ENCODE measurements around the gene OXSM.

The OXSM gene

DNA sequence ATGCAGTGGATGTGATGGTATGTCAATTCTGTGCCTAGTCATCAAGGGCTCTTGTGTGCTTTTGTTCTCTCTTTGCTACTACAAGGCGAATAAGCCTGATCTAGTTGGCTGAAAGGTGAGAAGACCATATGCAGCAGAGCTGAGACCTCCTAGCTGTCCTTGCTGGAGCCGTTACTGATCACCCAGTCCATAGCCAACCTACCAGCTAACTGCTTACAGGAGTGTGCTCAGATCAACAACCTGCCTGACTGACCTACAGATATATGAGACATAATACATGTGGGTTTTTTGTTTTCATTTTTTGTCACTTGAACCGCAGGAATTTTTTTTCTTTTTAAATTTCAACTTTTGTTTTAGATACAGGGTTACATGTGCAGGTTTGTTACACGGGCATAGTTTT, 22.8 kb downstream of the OXSM start:
- no peak for DNase-seq

DNA sequence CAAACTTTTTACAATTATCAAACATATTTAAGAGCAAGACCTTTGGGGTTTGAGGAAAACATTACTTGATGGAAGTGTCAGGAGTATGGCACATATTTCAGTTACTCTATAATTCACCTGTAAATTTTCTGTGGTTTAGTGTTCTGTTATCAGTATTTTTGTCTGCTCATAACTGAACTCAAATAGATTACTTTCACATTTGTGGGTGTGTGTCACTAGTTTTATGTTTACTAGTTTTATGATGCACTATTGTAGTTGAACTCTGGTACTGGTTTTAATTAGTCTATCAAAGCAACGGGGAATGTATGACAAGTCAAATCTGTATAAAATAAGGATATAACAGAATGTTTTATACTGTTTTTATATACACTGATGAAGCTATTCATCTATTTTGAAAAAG, 27.2 kb downstream of the OXSM start:
- no peak for DNase-seq

DNA sequence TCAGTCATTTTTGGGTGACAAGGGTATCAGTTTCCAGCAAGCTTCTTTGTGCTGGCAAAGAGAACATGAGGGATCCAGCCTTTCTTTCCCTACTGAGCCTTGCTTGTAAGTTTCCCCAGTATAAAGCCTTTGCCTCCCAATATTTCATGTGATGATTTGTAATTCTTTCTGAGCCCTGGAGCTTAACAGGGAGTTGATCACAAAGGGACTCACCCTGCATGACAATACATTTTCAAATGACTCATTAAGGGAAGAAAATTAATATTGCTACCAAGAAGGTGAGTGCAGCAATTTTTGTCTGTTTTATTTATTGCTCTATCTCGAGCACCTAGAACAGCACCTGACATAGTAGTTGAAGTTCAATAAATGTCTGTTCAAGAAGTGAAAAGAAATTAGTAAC, 27.7 kb downstream of the OXSM start:
- DNase-seq = no peak

DNA sequence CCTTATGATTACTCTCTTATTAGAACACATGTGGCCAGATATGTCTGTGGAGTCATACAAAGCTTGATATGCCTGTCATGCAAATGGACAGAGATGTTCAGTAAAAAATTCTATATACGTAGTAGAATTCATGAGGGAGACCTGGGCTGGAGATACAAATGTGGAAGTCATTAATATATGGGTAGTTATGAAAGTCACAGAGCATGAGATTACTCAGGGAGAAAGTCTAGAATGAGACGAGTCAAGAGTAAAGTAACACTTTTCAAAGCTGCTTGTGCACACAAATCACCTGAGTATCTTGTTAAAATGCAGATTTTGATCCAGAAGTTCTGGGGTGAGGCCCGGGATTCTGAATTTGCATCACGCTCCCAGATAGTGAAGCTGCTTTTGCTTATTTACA, 28.4 kb downstream of the OXSM start:
- no peak for DNase-seq

DNA sequence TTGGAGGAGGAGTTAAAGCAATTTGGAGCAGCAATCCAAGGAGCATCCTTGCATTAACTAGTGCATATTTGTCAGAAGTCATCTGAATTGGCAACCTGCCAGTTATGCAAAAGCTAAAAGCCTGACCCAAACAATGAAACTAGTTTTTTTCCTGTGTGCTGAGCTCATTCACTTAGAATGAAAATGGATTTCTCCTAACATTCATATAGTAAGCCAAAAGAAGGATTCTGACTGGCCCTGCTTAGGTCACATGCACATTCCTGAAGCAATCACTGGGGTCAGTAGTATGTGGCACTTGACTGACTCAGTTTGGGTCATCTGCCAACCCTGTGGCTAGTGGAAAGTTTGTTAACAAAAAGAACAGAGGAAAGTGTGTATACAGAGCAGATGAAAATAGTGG, 30.5 kb downstream of the OXSM start:
- no peak for DNase-seq

DNA sequence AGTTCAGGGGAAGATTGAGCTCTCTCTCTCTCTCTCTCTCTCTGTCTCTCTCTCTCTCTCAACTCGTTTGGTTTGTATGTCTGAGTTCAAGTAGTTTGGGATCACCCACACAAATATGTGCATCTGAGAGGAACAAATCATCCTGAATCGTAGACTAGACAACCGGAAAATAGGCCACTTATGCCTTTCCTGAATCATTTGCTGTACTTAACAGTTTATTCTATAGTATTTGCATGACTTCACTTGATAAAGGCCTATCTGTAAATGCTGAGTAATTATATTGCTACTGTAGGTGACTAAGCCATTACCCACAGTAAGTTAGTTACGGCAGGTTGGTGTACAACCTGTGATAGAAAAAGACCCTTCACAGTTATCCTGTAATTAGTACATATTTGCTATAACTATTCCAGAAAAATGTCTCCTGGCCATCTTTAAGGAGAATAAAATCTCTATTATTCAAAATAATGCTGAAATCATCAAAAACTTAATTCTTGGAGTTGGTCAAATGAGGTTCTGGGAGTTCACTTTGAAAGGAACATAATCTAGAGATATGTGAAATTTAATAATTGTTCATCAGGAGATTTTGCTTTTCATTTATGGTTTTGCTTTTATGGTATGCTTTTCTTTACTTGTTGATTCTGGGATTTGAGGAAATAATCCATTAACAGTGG, 31.1 kb downstream of the OXSM start:
- no peak for DNase-seq

DNA sequence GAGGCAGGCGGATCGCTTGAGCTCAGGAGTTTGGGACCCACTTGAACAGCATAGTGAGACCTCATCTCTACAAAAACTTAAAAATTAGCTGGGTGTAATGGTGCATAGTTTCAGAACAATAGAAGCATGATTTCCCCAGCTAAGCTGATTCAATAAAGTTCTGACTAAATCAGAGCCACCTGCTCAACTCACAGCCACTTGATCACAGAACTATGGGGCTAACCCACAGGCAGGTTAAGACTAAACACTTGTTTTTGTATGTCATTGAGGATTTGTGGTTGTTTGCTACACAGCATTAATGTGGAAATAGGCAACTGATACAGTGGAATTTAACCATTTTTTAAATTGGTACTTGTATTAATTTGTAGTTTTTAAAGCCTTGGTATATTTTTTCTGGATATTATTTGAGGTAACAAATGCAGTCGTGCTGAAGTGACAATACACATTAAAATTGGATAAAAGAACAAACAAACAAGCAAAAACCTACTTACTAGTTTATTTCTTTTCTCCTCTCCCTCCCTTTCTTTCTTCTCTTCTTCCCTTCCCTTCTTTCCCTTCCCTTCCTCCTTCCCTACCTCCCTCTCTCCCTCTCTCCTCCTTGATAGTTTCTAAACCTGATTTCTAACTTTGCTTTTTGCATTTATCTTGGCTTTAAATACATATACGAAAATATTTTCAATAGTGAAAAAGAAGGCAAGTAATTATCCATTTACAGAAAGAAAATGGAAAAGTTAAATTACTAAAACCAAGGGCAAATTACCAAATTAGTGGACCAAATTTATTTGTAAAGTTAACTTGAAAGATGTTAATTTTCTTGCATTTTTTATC, 32.1 kb downstream of the OXSM start:
- DNase-seq = no peak

DNA sequence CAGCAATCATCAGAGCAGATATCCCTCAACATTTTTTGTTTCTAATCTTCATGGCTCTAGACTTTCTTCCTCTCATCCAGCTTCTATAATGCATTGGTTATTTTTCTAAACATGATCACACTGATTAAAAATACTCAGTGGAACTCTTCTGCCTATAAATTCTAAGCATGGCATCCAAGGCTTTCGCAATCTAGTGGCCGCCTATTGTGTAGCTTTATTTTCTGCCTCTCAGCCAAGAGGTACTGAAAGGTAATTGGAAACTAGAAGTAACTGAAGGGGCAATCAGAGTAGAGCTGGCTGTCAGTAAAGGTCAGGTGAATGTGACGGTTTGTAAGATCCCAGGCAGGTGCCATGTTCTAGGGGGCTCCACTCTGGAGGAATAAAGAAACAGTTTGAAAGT, 33.4 kb downstream of the OXSM start:
- DNase-seq = no peak

DNA sequence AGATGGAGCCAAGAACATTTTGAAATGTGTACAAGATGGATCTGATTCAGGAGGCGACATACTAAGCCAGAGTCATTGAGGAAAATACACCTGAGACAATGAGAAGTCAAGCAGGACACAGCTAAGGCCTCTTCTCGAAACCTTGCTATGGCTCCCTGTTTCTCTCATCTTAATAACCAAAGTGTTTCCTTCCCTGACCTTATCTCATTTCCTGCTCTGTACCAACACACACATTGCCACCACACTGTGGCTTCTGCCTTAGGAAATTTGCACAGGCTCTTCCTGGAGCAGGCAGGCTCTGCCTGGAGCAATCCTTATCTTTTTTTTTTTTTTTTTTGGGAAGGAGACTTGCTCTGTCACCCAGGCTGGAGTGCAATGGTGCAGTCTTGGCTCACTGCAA, 36.6 kb downstream of the OXSM start:
- no peak for DNase-seq

DNA sequence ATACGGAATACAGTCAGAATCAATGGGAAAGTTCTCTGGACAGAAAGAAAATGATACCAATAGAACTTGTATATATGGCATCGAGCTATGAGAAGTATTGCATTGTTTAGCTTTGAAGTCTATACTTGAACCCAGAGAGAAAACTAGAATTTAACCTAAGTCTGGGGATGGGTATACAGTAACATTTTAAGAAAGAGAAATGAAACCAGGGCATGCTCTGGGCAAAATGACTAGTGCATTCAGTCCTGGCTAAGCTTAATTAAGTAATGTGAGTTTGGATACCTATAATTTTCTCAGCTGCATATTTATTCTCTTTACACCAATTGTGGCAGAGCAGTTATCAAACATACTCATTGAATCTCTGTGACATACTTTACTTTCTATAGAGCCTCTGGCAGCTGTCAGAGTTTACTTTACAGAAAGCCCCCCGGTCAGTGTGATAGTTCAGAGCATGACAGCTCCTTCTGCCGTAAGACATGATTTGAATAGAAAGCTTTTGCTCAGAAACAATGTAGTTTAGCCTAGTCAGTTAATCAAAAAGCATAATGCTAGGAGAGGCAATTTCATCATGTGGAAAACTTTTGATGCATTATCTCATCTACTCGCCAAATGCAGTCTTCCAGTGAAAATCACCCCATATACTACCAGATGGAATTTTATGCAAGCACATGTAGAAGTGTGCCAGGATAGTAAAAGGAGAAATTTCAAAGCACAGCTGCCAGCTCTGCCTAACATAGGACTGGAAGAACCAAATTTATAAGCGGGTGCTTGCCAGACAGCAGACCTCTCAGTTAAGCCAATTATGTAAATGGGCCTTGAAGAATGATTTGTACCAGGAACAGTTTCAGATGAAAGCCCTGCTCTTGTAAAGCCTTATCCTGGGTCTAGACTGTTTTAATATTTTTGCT, 40.7 kb downstream of the OXSM start:
- no peak for DNase-seq

DNA sequence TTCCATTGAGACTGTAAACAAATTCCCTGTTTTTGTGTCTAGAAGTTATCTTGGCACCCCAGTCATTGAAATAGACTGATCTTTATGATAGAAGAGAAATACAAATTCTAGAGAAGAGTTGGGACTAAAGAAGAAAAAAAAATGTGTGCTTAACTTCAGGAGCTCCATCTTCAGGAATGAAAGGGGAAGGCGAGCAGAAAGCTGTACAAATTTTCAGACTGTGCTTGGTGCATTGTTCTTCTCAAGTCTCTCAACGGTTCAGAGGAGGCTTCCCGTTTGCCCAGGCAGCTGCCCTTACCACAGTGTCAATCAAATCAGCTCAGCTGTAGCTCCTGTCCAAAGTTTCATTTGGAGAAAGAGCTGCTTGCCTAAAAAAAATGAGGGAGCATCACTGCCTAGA, 41.7 kb downstream of the OXSM start:
- no peak for DNase-seq

DNA sequence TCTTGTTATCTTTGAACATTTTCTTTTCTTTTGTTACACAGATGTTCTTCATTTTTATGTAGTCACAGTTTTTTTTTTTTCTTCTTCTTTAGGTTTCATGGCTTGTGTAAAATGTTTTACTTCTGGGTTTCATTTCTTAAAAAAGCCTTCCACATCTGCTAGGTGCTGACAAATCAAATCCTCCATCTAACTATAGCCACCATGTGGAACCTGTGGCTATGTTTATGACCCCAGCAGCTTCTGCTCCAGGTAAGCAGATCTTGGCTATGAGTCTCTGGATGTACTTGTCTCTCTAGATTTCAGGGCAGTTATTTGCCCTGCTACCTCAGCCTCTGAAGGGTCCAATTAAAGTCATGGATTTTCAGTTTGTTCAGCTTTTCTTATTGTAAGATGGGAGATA, 44.5 kb downstream of the OXSM start:
- no peak for DNase-seq

DNA sequence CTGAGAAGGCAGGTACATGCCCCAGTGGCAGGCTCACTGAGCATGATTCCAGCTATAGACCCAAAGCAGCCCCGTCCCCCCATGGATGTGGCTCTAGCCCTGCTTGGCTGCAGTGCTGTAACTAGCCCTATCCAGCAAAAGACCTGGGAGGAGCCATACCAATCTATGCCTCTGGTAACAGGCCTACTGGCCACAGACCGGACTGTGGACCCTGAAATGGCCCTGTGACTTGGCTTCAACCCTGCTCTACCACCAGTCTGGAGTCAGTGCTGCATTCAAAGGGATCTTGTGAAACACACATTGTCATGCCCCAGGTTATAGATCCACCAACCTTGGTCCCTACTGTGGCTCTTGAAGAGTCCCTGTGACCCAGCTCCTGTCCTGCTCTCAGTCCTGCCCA, 46.7 kb downstream of the OXSM start:
- DNase-seq = no peak

DNA sequence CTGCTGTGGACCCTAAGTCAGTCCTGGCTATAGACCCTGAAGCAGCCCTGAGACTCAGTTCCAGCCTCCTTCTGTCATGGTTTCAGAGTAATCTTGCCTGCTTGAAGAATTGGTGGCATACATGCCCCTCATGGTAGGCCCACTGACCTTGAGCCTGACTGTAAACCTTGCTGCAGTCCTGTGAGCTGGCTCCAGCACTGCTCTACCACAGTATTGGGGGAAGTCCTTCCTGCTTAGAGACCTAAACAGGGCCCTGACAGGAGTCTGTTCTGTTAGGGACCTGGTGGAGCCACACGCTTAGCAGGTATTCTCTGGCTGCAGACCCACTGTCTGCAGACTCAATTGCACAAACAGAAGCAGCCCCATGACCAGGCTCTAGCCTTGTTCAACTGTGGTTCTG, 47.1 kb downstream of the OXSM start:
- DNase-seq = no peak

DNA sequence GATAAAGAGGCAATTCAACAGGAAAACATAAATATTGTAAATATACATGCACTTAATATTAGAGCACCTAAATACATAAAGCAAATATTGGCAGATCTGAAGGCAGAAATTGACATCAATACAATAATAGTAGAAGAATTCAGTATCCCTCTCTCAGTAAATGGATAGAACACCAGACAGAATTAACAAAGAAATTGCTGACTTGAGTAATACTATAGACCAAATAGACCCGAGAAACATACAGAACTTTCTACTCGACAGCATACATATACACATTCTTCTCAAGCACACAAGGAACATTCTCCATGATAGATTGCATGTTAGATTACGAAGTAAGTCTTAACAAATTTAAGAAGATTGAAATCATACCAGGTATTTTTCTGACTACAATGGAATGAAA, 50.2 kb downstream of the OXSM start:
- no peak for DNase-seq

DNA sequence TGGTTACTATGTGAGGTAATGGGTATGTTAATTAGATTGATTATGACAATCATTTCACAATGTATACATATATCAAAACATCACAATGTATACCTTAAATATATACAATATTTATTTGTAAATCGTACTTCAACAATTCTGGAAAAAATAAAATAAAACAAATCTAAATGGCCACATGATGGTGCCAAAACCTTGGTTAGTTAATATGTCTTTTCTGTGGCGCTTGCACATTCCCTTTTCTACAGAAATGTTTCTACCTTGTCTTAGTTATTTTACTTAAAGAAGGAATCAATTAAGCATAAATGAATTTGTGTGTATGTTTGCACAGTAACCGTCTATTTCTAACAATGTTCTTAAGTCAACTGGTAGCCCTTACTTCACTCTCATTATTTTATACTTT, 53.4 kb downstream of the OXSM start:
- DNase-seq = no peak

All from CD4-positive, alpha-beta T cell treated with Interleukin-21 for 1 hour (primary cell).